Measurements from ENCODE around the gene CDC20. TPM values are rescaled to one million over a fixed set of nuclear protein-coding genes. Genes with fewer than 3 reads are reported as not detected.

The CDC20 gene
- total RNA-seq, 1 donor from 2014 or later: 0.99 TPM

DNA sequence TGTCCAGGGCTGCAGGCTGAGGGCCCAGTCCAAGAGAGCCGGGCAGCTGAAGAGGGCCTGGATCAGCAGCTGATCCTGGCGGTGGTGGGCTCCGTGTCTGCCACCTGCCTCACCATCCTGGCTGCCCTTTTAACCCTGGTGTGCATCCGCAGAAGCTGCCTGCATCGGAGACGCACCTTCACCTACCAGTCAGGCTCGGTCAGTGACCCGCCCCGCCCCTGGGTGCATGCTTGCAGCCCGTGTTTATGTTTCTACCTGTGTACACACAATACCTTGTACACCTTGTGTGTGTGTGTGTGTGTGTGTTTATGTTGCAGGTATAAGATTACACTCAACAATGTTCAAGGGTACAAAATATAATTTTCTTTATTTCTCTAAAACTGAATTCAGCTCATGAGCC, 45.0 kb upstream of the CDC20 start:
- H3K9me3 ChIP-seq (replicated peaks): no peaks in the 10 kb centered on the region
- peaks cover 26% of the 10 kb centered on the region for H3K36me3 ChIP-seq
- H3K27ac ChIP-seq (replicated peaks): no peak overlapping the region
- peaks cover 11% of the 10 kb centered on the region for H3K4me1 ChIP-seq
- TF ChIP-seq CTCF (IDR thresholded peaks at IDR 0.05; ENCODE audit: borderline replicate concordance): no peak
- DNase-seq: no peak
- intact Hi-C loops (cut with micrococcal nuclease): no loop called here
- no peak overlapping the region for H3K4me3 ChIP-seq
- H3K27me3 ChIP-seq (ENCODE audit: low read depth): no peaks in the 10 kb centered on the region

GRCh38 chr1:43314233-43314632, 44.5 kb upstream of the CDC20 start:
- DNase-seq: no peak
- intact Hi-C loops (cut with micrococcal nuclease): no loop called here
- Histone ChIP-seq H3K27me3 (ENCODE audit: low read depth) (no peaks in the 10 kb centered on the region), H3K4me3 (no peak overlapping the region), H3K36me3 (peaks cover 28% of the 10 kb centered on the region), H3K4me1 (peaks cover 10% of the 10 kb centered on the region), H3K27ac (replicated peaks) (no peak overlapping the region), H3K9me3 (replicated peaks) (no peaks in the 10 kb centered on the region)
- TF ChIP-seq CTCF (IDR thresholded peaks at IDR 0.05; ENCODE audit: borderline replicate concordance): no peak

DNA sequence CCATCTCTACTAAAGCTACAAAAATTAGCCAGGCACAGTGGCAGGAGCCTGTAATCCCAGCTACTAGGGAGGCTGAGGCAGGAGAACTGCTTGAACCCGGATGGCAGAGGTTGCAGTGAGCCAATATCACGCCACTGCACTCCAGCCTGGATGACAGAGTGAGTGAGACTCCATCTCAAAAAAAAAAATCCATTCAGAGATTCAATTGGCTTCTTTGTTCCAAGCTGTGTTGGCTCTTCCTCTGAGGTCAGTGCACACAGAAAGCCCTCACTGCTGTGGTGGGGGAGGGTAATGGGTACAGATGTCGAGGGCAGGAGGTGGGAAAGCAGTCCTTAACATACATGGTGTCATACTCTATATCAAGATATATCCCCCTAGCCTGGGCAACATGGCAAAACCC, 43.3 kb upstream of the CDC20 start:
- no peak for DNase-seq
- peaks cover 33% of the 10 kb centered on the region for H3K36me3 ChIP-seq
- H3K4me1 ChIP-seq: peaks cover 4% of the 10 kb centered on the region
- intact Hi-C loops (cut with micrococcal nuclease): no loop called here
- no peaks in the 10 kb centered on the region for H3K27me3 ChIP-seq (ENCODE audit: low read depth)
- no peak overlapping the region for H3K4me3 ChIP-seq
- H3K9me3 ChIP-seq (replicated peaks): no peaks in the 10 kb centered on the region
- no peak overlapping the region for H3K27ac ChIP-seq (replicated peaks)
- no peak for TF ChIP-seq CTCF (IDR thresholded peaks at IDR 0.05; ENCODE audit: borderline replicate concordance)

- Histone ChIP-seq H3K9me3 (replicated peaks) (no peaks in the 10 kb centered on the region), H3K27me3 (ENCODE audit: low read depth) (no peaks in the 10 kb centered on the region), H3K27ac (replicated peaks) (no peak overlapping the region), H3K4me1 (peaks cover 4% of the 10 kb centered on the region), H3K36me3 (peaks cover 32% of the 10 kb centered on the region), H3K4me3 (no peak overlapping the region)
- no peak for TF ChIP-seq CTCF (IDR thresholded peaks at IDR 0.05; ENCODE audit: borderline replicate concordance)
- DNase-seq: no peak
- intact Hi-C loops (cut with micrococcal nuclease): no loop called here
Observed at GRCh38 chr1:43315963-43316737, 42.6 kb upstream of the CDC20 start.

DNA sequence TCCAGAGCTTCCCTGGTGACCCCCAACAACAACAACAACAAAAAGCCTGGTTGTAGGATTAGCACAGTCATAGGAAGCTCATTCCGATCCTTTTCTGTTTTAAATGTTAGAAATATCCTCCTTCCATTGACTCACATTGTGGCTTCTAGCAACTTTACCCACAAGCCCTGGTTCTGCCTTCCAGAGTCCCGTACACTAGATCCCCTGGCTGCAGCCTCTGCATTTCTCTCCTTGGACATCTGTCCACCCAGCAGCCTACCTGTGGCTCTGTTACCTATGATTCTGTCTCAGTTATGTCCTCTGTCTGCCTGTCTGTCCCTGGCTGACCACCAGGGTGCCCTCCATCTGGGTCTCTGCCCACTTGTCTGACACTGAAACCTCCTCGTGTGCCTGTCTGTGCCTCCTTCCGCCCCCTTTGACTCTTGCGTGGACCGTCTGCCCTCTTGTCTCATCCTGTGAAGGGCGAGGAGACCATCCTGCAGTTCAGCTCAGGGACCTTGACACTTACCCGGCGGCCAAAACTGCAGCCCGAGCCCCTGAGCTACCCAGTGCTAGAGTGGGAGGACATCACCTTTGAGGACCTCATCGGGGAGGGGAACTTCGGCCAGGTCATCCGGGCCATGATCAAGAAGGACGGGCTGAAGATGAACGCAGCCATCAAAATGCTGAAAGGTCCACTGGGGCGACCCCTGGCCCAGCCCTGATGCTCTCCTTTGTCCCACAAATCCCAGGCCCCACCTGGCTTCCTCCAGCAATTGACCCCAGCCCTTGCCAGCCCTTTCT, 41.9 kb upstream of the CDC20 start:
- TF ChIP-seq CTCF (IDR thresholded peaks at IDR 0.05; ENCODE audit: borderline replicate concordance): no peak
- Histone ChIP-seq H3K27ac (replicated peaks) (no peak overlapping the region), H3K36me3 (peaks cover 29% of the 10 kb centered on the region), H3K4me3 (no peak overlapping the region), H3K4me1 (peaks cover 4% of the 10 kb centered on the region), H3K27me3 (ENCODE audit: low read depth) (no peaks in the 10 kb centered on the region), H3K9me3 (replicated peaks) (no peaks in the 10 kb centered on the region)
- no peak for DNase-seq
- intact Hi-C loops (cut with micrococcal nuclease): no loop called here

Measured in left ventricle myocardium inferior (tissue), 1 donor.